Heart right ventricle (tissue), 16 donors: Measurements from ENCODE around the gene KCNT1. TPM values are rescaled to one million over a fixed set of nuclear protein-coding genes. Genes with fewer than 3 reads are reported as not detected.

Experiments used
- ATAC-seq, 8 donors: fragments of 200-7000 bp; cut with Tn5 transposase; one replicate each; pipeline ENCODE4 v1.9.1; 2020; ENCODE audit warnings: mild to moderate bottlenecking in 8 of 8, moderate library complexity in 8 of 8, moderate number of reproducible peaks in 1 of 8
- DNase-seq, 2 donors: peaks; one replicate each; pipeline ENCODE4 v3.0.0-alpha.2; 2020
- H3K27ac ChIP-seq, 10 donors: fragments of 200-600 bp; sonication (generic) in 2 of 10; one replicate each; pipeline versions ENCODE4 v1.5.0 to v1.8.0; 2020 to 2022; ENCODE audit warnings: mild to moderate bottlenecking in 3 of 10
- H3K27me3 ChIP-seq, 7 donors: fragments of 200-600 bp; one replicate each; pipeline ENCODE4 v1.8.0; 2021 to 2022; ENCODE audit warnings: mild to moderate bottlenecking in 2 of 7
- H3K36me3 ChIP-seq, 9 donors: fragments of 200-600 bp; sonication (generic) in 1 of 9; one replicate each; pipeline versions ENCODE4 v1.5.0 to v1.8.0; 2020 to 2022; ENCODE audit warnings: mild to moderate bottlenecking in 2 of 9
- H3K4me1 ChIP-seq, 9 donors: fragments of 200-600 bp; sonication (generic) in 1 of 9; one replicate each; pipeline versions ENCODE4 v1.5.0 to v1.8.0; 2020 to 2022; ENCODE audit warnings: mild to moderate bottlenecking in 4 of 9
- H3K4me3 ChIP-seq, 10 donors: fragments of 200-600 bp; sonication (generic) in 2 of 10; one replicate each; pipeline versions ENCODE4 v1.5.0 to v1.8.0; 2020 to 2022; ENCODE audit warnings: mild to moderate bottlenecking in 7 of 10, moderate library complexity in 2 of 10
- H3K9me3 ChIP-seq, 11 donors: fragments of 200-600 bp in 10 of 11; sonication (generic) in 2 of 11; one replicate each; pipeline versions ENCODE4 v1.5.0 to v1.8.0; 2013 to 2022; ENCODE audit warnings: mild to moderate bottlenecking in 2 of 11, control low read depth in 1 of 11, moderate library complexity in 1 of 11
- CTCF ChIP-seq, 9 donors: fragments of 200-600 bp; sonication (generic) in 2 of 9; IDR thresholded peaks; one replicate each; pipeline versions ENCODE4 v1.5.0 to v1.8.0; 2021 to 2022; ENCODE audit warnings: antibody characterized with exemption in 9 of 9, mild to moderate bottlenecking in 5 of 9, moderate library complexity in 1 of 9
- WGBS, 2 donors: extraction: QIAGEN DNeasy Blood & Tissue Kit; methylation state at CpG; one replicate each; pipeline ENCODE4 v1.1.7; 2013; ENCODE audit warnings: inconsistent platforms in 1 of 2; 5-methylcytosine and 5-hydroxymethylcytosine counted together
- intact Hi-C, 10 donors: fragments of 100-400 bp; cut with DNase I; formaldehyde crosslinking; loops; one replicate each; pipeline versions ENCODE4 v1.11.1 to v1.14.2; 2022
- polyA plus RNA-seq, 2 donors: library from polyadenylated mRNA; stranded (reverse); fragments of 200-250 nt; gene quantifications; one replicate each; pipeline ENCODE4 v1.2.3, GENCODE V29; 2013
- total RNA-seq, 10 donors: library from RNA; stranded (reverse); fragmentation: NEBNext Ultra II Directional in 3 of 10; extraction: Animal tissue kit (Norgen Biotek cat#: 25700) in 3 of 10; gene quantifications; one replicate each; pipeline versions ENCODE4 v1.2.1 to v1.2.4, GENCODE V29; 2021 to 2023
- donor health status: Arrhythmogenic right ventricular cardiomyopathy.
- donor health status: ischemic (EF 13 %, LVEDD 7.1; RV severe dilation, severe dysfunction).
- donor health status: healthy with polysubstance abuse.
- donor health status: DM: no; HTN: yes; CAD: no.
- donor health status: DM: no; HTN: no; CAD: no.
- donor health status: ischemic (EF 25% LVEDD 6.9; RV normal size, moderate dysfunction).
- donor health status: ischemic (EF 25% LVEDD 5.7; RV mildly dilated, moderate dysfunction).
- donor health status: healthy.
- donor health status: DM: yes; HTN: yes; CAD: no.
- donor health status: Ischemic cardiomyopathy.
- donor health status: ischemic (EF 35%, LVEDD 5.7; RV mildly dilated, moderate dysfunction).
- donor health status: nonischemic (EF 11% LVEDD 7.7; RV severe dilation, severe dysfunction).
- donor health status: DM: yes; HTN: yes; CAD: no.
- donor health status: PGD.
- donor health status: ischemic (EF 29% LVEDD 5.4; RV normal size, mild dysfunction).
- donor health status: nonischemic (EF 23%, LVEDD 6.1; RV moderate dilation, normal function).

The KCNT1 gene
- total and polyA plus RNA-seq, 12 donors = 0.14 to 14.1 (median 4.2) TPM

- intact Hi-C loops = no loop called here
- Histone ChIP-seq H3K27me3 (peaks cover 0 to 3% (median 0%) of the 10 kb centered on the region in 7 donors), H3K27ac (no peak overlapping the region), H3K4me3 (no peak overlapping the region), H3K36me3 (no peaks in the 10 kb centered on the region), H3K9me3 (no peaks in the 10 kb centered on the region), H3K4me1 (no peaks in the 10 kb centered on the region)
- TF ChIP-seq CTCF (IDR thresholded peaks at IDR 0.05) = no peak
- ATAC-seq (peak in 1 of 8 donors; percentile 13), DNase-seq (no peak)
- 81 to 93% methylated on average over 10 of the region's 10 CpGs for WGBS, 2 donors
These were observed 56.9 kb downstream of the KCNT1 start for GRCh38 chr9:135758870-135759269.

- no peak for DNase-seq
- no peaks in the 10 kb centered on the region for H3K27me3 ChIP-seq
- H3K9me3 ChIP-seq = no peaks in the 10 kb centered on the region
- WGBS, 2 donors = 91 to 94% methylated on average over 24 of the region's 24 CpGs
- no peak for TF ChIP-seq CTCF (IDR thresholded peaks at IDR 0.05)
- no peaks in the 10 kb centered on the region for H3K36me3 ChIP-seq
- intact Hi-C loops = no loop called here
- no peak overlapping the region for H3K27ac ChIP-seq
- no peak overlapping the region for H3K4me3 ChIP-seq
- ATAC-seq = peak in 1 of 8 donors; percentile 19
- no peaks in the 10 kb centered on the region for H3K4me1 ChIP-seq
These were observed 57.8 kb downstream of the KCNT1 start for GRCh38 chr9:135759676-135760300.

GRCh38 chr9:135760465-135760864 lies 58.5 kb downstream of the KCNT1 start:
- Histone ChIP-seq H3K36me3 (no peaks in the 10 kb centered on the region), H3K27me3 (no peaks in the 10 kb centered on the region), H3K9me3 (peaks cover 0 to 6% (median 0%) of the 10 kb centered on the region in 11 donors), H3K4me3 (no peak overlapping the region), H3K4me1 (no peaks in the 10 kb centered on the region), H3K27ac (no peak overlapping the region)
- 81 to 88% methylated on average over 12 of the region's 12 CpGs for WGBS, 2 donors
- DNase-seq = no peak
- TF ChIP-seq CTCF (IDR thresholded peaks at IDR 0.05) = no peak
- no peak for ATAC-seq
- intact Hi-C loops = no loop called here

GRCh38 chr9:135761150-135761844 lies 59.3 kb downstream of the KCNT1 start:
- Histone ChIP-seq H3K4me3 (no peak overlapping the region), H3K9me3 (peaks cover 0 to 15% (median 5%) of the 10 kb centered on the region in 11 donors), H3K4me1 (no peaks in the 10 kb centered on the region), H3K27me3 (no peaks in the 10 kb centered on the region), H3K27ac (no peak overlapping the region), H3K36me3 (no peaks in the 10 kb centered on the region)
- ATAC-seq = no peak
- intact Hi-C loops = no loop called here
- no peak for DNase-seq
- no peak for TF ChIP-seq CTCF (IDR thresholded peaks at IDR 0.05)
- WGBS, 2 donors = 69 to 78% methylated on average over 20 of the region's 20 CpGs
